ENCODE data around the gene LRMDA. TPM values are rescaled to one million over a fixed set of nuclear protein-coding genes. Genes with fewer than 3 reads are reported as not detected.

The LRMDA gene
- total RNA-seq, 1 donor from 2014 or later: not detected

GRCh38 chr10:75568450-75569130, 137.2 kb downstream of the LRMDA start:
- intact Hi-C loops (cut with micrococcal nuclease): no loop called here

GRCh38 chr10:75569506-75569905, 138.1 kb downstream of the LRMDA start:
- intact Hi-C loops (cut with micrococcal nuclease): no loop called here

- intact Hi-C loops (cut with micrococcal nuclease): no loop called here
Measured at GRCh38 chr10:75572478-75572877, 141.1 kb downstream of the LRMDA start.

- intact Hi-C loops (cut with micrococcal nuclease): no loop called here
Measured at GRCh38 chr10:75575940-75576339, 144.5 kb downstream of the LRMDA start.

GRCh38 chr10:75582102-75582501, 150.7 kb downstream of the LRMDA start:
- intact Hi-C loops (cut with micrococcal nuclease): no loop called here

GRCh38 chr10:75585294-75585693, 153.9 kb downstream of the LRMDA start:
- intact Hi-C loops (cut with micrococcal nuclease): no loop called here

- intact Hi-C loops (cut with micrococcal nuclease): no loop called here
Measured at GRCh38 chr10:75586814-75587213, 155.4 kb downstream of the LRMDA start.

- intact Hi-C loops (cut with micrococcal nuclease): no loop called here
Measured at GRCh38 chr10:75588031-75588430, 156.6 kb downstream of the LRMDA start.

- intact Hi-C loops (cut with micrococcal nuclease): no loop called here
Measured at GRCh38 chr10:75589895-75590654, 158.7 kb downstream of the LRMDA start.

GRCh38 chr10:75592151-75592787, 160.8 kb downstream of the LRMDA start:
- intact Hi-C loops (cut with micrococcal nuclease): no loop called here

GRCh38 chr10:75592791-75593643, 161.6 kb downstream of the LRMDA start:
- intact Hi-C loops (cut with micrococcal nuclease): no loop called here

GRCh38 chr10:75593692-75594556, 162.5 kb downstream of the LRMDA start:
- intact Hi-C loops (cut with micrococcal nuclease): no loop called here

GRCh38 chr10:75596930-75597620, 165.7 kb downstream of the LRMDA start:
- intact Hi-C loops (cut with micrococcal nuclease): no loop called here

GRCh38 chr10:75597773-75598440, 166.5 kb downstream of the LRMDA start:
- intact Hi-C loops (cut with micrococcal nuclease): no loop called here

- intact Hi-C loops (cut with micrococcal nuclease): no loop called here
Measured at GRCh38 chr10:75598998-75599397, 167.6 kb downstream of the LRMDA start.

- intact Hi-C loops (cut with micrococcal nuclease): no loop called here
Measured at GRCh38 chr10:75599875-75600648, 168.6 kb downstream of the LRMDA start.

- intact Hi-C loops (cut with micrococcal nuclease): no loop called here
Measured at GRCh38 chr10:75600833-75601232, 169.4 kb downstream of the LRMDA start.

GRCh38 chr10:75602341-75602740, 170.9 kb downstream of the LRMDA start:
- intact Hi-C loops (cut with micrococcal nuclease): no loop called here

- intact Hi-C loops (cut with micrococcal nuclease): no loop called here
Measured at GRCh38 chr10:75605096-75605495, 173.7 kb downstream of the LRMDA start.
